Measurements from ENCODE around the gene ATG3. TPM values are rescaled to one million over a fixed set of nuclear protein-coding genes. Genes with fewer than 3 reads are reported as not detected.

ATG3 gene
- total and polyA plus RNA-seq, 2 donors (not counting 3 experiments of a cell fraction or from before 2014, with no cell fraction given): 36.0 to 62.4 TPM

GRCh38 chr3:112569265-112569664 lies 7.5 kb upstream of the ATG3 start:
- H3K36me3 ChIP-seq (ENCODE audit: control insufficient read depth in 2 of 2, extremely low read depth in 1 of 2, insufficient read depth in 2 of 2, low read length in 2 of 2): peaks cover 4 to 14% of the 10 kb centered on the region in 2 experiments
- TF ChIP-seq JUN (IDR thresholded peaks at IDR 0.05; ENCODE audit: borderline replicate concordance, insufficient read depth, insufficient read length, low read depth) (no peak), CTCF (IDR thresholded peaks at IDR 0.05; ENCODE audit: extremely low read depth in 1 of 2, insufficient read depth in 1 of 2, low read depth in 1 of 2, low read length in 2 of 2) (no peak), MAX (IDR thresholded peaks at IDR 0.05; ENCODE audit: insufficient read depth, insufficient read length) (no peak), POLR2A (IDR thresholded peaks at IDR 0.05; ENCODE audit: low read depth, low read length) (no peak), POLR2AphosphoS5 (IDR thresholded peaks at IDR 0.05; ENCODE audit: insufficient read depth, low read depth, low read length) (no peak), FOS (IDR thresholded peaks at IDR 0.05; ENCODE audit: borderline replicate concordance, insufficient read depth, low read length) (no peak), GATA2 (IDR thresholded peaks at IDR 0.05; ENCODE audit: insufficient read depth, insufficient read length, low read depth, low read length) (no peak), MYC (IDR thresholded peaks at IDR 0.05; ENCODE audit: low read depth, low read length) (no peak), EZH2 (IDR thresholded peaks at IDR 0.05; ENCODE audit: borderline replicate concordance, low read depth, low read length, severe bottlenecking) (no peak)
- BruUV-seq (replicated peaks): no TSS peak
- no peaks in the 10 kb centered on the region for H3K9me1 ChIP-seq (replicated peaks; ENCODE audit: control insufficient read depth, extremely low read depth, insufficient read depth, low read length)
- H3K79me2 ChIP-seq (ENCODE audit: control insufficient read depth, insufficient read depth, low read length): no peaks in the 10 kb centered on the region
- no peak overlapping the region for H3K27ac ChIP-seq (ENCODE audit: insufficient read depth, low read depth, low read length)
- ChIA-PET CTCF (interaction anchor here (0.9 to 1.9 kb wide), 16 partner anchors 9 to 458 kb away, joined by 3 to 14 read pairs (median 6); partner anchors contain the start of genes CCDC80 and SLC9C1), POLR2A (no interaction called here)
- H3K27me3 ChIP-seq (ENCODE audit: control insufficient read depth in 2 of 2, insufficient read depth in 2 of 2, low read length in 2 of 2): no peaks in the 10 kb centered on the region
- no peak for FAIRE-seq
- H3K9ac ChIP-seq (replicated peaks; ENCODE audit: extremely low read depth, insufficient read depth, low read length): no peak overlapping the region
- dilution Hi-C loops (cut with MboI; ENCODE audit: extremely low pct_ligation_motif_present, low sequenced_read_pairs) (no loop called here), intact Hi-C loops (cut with micrococcal nuclease) (loop anchor here (10.0 kb wide), 1 partner anchor 1126 kb away; the partner anchor contains the start of gene USF3)
- H4K20me1 ChIP-seq (replicated peaks; ENCODE audit: control insufficient read depth, extremely low read depth, insufficient read depth, low read length): no peaks in the 10 kb centered on the region
- no peak overlapping the region for H3K4me3 ChIP-seq (replicated peaks in 1 of 3; ENCODE audit: insufficient read depth in 1 of 3, low read depth in 1 of 3, low read length in 3 of 3)
- H3K4me1 ChIP-seq (ENCODE audit: control insufficient read depth, extremely low read depth, insufficient read depth, low read length): peaks cover 18% of the 10 kb centered on the region
- H2AFZ ChIP-seq (ENCODE audit: low read depth, low read length): no peak overlapping the region
- DNase-seq (ENCODE audit: low read depth, low spot score): peak; percentile 46
- no peaks in the 10 kb centered on the region for H3K9me3 ChIP-seq (replicated peaks; ENCODE audit: control insufficient read depth, insufficient read depth, low read length)
- no peak overlapping the region for H3K4me2 ChIP-seq (ENCODE audit: insufficient read depth, low read length)

Measured in endothelial cell of umbilical vein (primary cell).